Effector memory CD4-positive, alpha-beta T cell (primary cell): Measurements from ENCODE around the gene CHST1.

Experiments
- DNase-seq, 3 donors: peaks; one replicate each; pipeline ENCODE4 v3.0.0-alpha.2; 2020
- H3K27ac ChIP-seq: 2 replicates; pipeline ENCODE4 v1.7.0; 2013; ENCODE audit warnings: mild to moderate bottlenecking, low read length, moderate library complexity; ENCODE audit not compliant: insufficient read depth, poor library complexity, severe bottlenecking
- H3K27me3 ChIP-seq: replicated peaks from 2 replicates; pipeline ENCODE4 v1.7.0; 2013; ENCODE audit warnings: mild to moderate bottlenecking, low read length; ENCODE audit not compliant: insufficient read depth, control insufficient read depth, poor library complexity, severe bottlenecking
- H3K36me3 ChIP-seq: 2 replicates; pipeline ENCODE4 v1.7.0; 2013; ENCODE audit warnings: mild to moderate bottlenecking, low read length, moderate library complexity; ENCODE audit not compliant: control insufficient read depth, insufficient read depth
- H3K4me1 ChIP-seq: 2 replicates; pipeline ENCODE4 v1.7.0; 2013; ENCODE audit warnings: low read length, mild to moderate bottlenecking; ENCODE audit not compliant: control insufficient read depth, insufficient read depth, poor library complexity, severe bottlenecking
- H3K4me3 ChIP-seq: 2 replicates; pipeline ENCODE4 v1.7.0; 2013; ENCODE audit warnings: low read length, low read depth, mild to moderate bottlenecking; ENCODE audit not compliant: insufficient read depth, poor library complexity, severe bottlenecking
- H3K9me3 ChIP-seq: 2 replicates; pipeline ENCODE4 v1.7.0; 2013; ENCODE audit warnings: mild to moderate bottlenecking, low read length, moderate library complexity; ENCODE audit not compliant: control insufficient read depth

CHST1 gene

GRCh38 chr11:45652781-45653180 lies 12.6 kb downstream of the CHST1 start:
- H3K9me3 ChIP-seq: no peaks in the 10 kb centered on the region
- H3K36me3 ChIP-seq: no peaks in the 10 kb centered on the region
- no peak overlapping the region for H3K27ac ChIP-seq
- no peak overlapping the region for H3K4me3 ChIP-seq
- peaks cover 5% of the 10 kb centered on the region for H3K4me1 ChIP-seq
- H3K27me3 ChIP-seq: no peaks in the 10 kb centered on the region
- no peak for DNase-seq

DNA sequence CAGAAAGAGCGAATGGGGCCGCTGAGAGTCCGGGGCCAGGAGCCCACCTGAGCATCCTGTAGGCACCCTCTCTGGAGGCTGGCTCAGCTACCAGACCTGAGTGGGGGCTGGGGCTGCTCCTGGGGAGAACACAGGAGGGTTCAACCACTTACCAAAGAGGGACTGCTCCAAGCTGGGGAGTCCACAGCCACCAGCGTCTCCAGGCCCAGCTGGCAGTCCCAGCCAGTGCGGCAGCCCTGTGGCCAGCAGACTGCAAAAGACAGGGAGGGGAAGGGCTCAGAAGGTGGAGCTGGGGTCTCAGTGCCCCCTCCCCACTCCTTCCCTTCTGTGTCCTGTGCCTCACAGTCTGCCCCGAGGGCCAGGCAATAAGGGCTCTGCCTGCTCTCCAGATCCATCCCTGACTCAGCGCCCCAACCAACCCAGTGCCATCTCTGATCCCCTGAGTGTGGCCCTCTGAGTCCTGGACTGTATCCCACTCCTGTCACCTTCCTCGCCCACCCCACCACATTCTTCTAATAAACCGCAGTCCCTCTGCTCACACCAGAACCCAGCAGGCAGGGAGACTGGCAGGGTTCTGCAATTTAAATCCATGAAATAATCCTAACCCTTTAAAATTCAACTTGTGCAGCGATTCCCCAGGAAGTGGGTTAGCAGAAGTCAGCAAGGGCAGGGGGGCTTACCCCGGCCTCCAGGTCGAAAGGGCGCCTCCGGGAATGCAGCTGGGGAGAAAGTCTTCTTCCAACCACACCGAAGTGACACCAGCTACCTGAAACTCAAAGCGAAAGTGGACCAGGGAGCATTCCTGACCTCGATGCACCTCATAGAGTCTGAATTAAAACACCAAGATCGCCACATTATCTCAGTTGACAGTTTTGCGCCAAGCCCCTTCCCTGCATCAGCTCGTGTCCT lies 13.3 kb downstream of the CHST1 start:
- Histone ChIP-seq H3K9me3 (no peaks in the 10 kb centered on the region), H3K27me3 (no peaks in the 10 kb centered on the region), H3K4me3 (no peak overlapping the region), H3K27ac (no peak overlapping the region), H3K36me3 (no peaks in the 10 kb centered on the region), H3K4me1 (peaks cover 5% of the 10 kb centered on the region)
- no peak for DNase-seq

- H3K4me1 ChIP-seq: peaks cover 5% of the 10 kb centered on the region
- H3K9me3 ChIP-seq: no peaks in the 10 kb centered on the region
- DNase-seq: no peak
- H3K27ac ChIP-seq: no peak overlapping the region
- H3K27me3 ChIP-seq: no peaks in the 10 kb centered on the region
- H3K36me3 ChIP-seq: no peaks in the 10 kb centered on the region
- H3K4me3 ChIP-seq: no peak overlapping the region
These were observed 14.3 kb downstream of the CHST1 start for GRCh38 chr11:45651156-45651555.

- H3K27ac ChIP-seq: no peak overlapping the region
- no peaks in the 10 kb centered on the region for H3K27me3 ChIP-seq
- no peaks in the 10 kb centered on the region for H3K9me3 ChIP-seq
- DNase-seq: no peak
- no peak overlapping the region for H3K4me3 ChIP-seq
- H3K36me3 ChIP-seq: no peaks in the 10 kb centered on the region
- H3K4me1 ChIP-seq: peaks cover 4% of the 10 kb centered on the region
These were observed 15.0 kb downstream of the CHST1 start for GRCh38 chr11:45650166-45651095.

DNA sequence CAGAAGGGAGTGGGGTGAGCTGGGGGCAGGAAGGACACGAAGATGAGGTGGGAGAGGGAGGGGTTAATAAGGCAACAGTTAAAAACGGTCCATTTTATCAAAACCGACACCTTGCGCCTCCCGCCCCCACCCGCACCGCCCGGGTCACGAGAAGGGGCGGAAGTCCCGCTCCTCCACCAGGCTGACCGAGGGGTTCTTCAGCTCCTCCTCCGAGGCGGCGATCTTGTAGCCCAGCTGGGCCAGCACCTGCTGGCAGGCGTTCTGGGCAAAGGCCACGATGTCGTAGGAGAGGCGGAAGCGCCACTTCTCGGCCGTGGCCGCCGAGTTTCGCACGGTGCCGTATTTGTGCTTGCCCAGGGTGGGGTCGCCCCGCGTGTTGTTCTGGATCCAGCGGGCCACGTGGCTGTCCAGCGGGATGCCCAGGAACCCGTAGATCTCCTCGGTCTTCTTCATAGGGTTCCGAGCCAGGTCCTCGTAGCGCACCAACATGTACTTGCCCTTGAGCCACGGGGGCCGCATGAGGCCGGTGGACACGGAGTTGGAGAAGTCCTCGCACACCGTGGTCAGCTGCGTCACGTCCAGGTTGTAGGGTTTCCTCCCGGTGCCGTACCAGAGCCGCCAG lies 15.8 kb downstream of the CHST1 start:
- no peak overlapping the region for H3K4me3 ChIP-seq
- H3K27ac ChIP-seq: no peak overlapping the region
- no peaks in the 10 kb centered on the region for H3K9me3 ChIP-seq
- DNase-seq: no peak
- no peaks in the 10 kb centered on the region for H3K36me3 ChIP-seq
- H3K4me1 ChIP-seq: no peaks in the 10 kb centered on the region
- H3K27me3 ChIP-seq: no peaks in the 10 kb centered on the region

GRCh38 chr11:45648931-45649330 lies 16.5 kb downstream of the CHST1 start:
- Histone ChIP-seq H3K4me3 (no peak overlapping the region), H3K27ac (no peak overlapping the region), H3K27me3 (no peaks in the 10 kb centered on the region), H3K4me1 (no peaks in the 10 kb centered on the region), H3K36me3 (no peaks in the 10 kb centered on the region), H3K9me3 (no peaks in the 10 kb centered on the region)
- no peak for DNase-seq

- Histone ChIP-seq H3K4me3 (no peak overlapping the region), H3K4me1 (no peaks in the 10 kb centered on the region), H3K27ac (no peak overlapping the region), H3K9me3 (no peaks in the 10 kb centered on the region), H3K27me3 (no peaks in the 10 kb centered on the region), H3K36me3 (no peaks in the 10 kb centered on the region)
- DNase-seq: no peak
These were observed 17.6 kb downstream of the CHST1 start for GRCh38 chr11:45647786-45648185.

DNA sequence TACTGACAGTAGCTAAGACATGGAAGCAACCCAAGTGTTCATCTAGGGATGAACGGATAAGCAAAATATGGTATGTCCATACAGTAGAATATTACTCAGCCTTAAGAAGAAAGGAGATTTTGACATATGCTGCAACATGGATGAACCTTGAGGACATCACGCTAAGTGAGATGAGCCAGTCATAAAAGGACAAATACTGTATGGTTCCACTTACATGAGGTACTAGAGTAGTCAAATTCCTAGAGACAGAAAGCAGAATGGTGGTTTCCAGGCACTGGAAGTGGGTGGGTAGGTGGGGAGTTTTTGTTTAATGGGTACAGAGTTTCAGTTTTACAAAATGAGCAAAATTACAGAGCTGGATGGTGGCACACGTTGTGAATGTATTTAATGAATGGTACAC lies 18.1 kb downstream of the CHST1 start:
- Histone ChIP-seq H3K4me1 (no peaks in the 10 kb centered on the region), H3K9me3 (no peaks in the 10 kb centered on the region), H3K27ac (no peak overlapping the region), H3K27me3 (no peaks in the 10 kb centered on the region), H3K4me3 (no peak overlapping the region), H3K36me3 (no peaks in the 10 kb centered on the region)
- no peak for DNase-seq

- Histone ChIP-seq H3K36me3 (no peaks in the 10 kb centered on the region), H3K4me3 (no peak overlapping the region), H3K27ac (no peak overlapping the region), H3K4me1 (no peaks in the 10 kb centered on the region), H3K9me3 (no peaks in the 10 kb centered on the region), H3K27me3 (no peaks in the 10 kb centered on the region)
- DNase-seq: no peak
These were observed 19.0 kb downstream of the CHST1 start for GRCh38 chr11:45646275-45646927.
